ENCODE measurements around the gene CCL13.

GRCh38 chr17:34358631-34359030, 2.4 kb downstream of the CCL13 start:
- TF ChIP-seq, protein P1, sequence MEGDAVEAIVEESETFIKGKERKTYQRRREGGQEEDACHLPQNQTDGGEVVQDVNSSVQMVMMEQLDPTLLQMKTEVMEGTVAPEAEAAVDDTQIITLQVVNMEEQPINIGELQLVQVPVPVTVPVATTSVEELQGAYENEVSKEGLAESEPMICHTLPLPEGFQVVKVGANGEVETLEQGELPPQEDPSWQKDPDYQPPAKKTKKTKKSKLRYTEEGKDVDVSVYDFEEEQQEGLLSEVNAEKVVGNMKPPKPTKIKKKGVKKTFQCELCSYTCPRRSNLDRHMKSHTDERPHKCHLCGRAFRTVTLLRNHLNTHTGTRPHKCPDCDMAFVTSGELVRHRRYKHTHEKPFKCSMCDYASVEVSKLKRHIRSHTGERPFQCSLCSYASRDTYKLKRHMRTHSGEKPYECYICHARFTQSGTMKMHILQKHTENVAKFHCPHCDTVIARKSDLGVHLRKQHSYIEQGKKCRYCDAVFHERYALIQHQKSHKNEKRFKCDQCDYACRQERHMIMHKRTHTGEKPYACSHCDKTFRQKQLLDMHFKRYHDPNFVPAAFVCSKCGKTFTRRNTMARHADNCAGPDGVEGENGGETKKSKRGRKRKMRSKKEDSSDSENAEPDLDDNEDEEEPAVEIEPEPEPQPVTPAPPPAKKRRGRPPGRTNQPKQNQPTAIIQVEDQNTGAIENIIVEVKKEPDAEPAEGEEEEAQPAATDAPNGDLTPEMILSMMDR (IDR thresholded peaks at IDR 0.05), result no peak
- no peak for TF ChIP-seq POLR2A (IDR thresholded peaks at IDR 0.05)
